Measurements from ENCODE around the gene FAM168A.

DNA sequence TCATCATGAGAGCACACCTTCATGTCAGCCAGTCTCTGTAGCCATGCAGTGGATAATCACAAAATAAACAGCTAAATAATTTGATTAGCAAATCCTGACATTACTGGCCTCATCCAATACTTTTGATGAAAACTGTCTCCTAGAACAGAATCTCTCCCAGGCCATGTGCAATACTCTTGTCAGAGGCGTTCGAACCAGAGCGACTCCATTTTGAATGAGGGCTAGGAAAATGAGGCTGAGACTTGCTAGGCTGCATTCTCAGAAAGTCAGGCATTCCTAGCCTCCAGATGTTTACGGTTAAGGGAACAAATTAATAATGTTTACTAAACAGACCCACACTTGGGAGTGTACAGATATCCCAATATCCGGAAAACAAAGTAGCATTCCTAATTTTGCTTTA lies 69.9 kb downstream of the FAM168A start:
- TF ChIP-seq SUZ12 (IDR thresholded peaks at IDR 0.05; ENCODE audit: extremely low read depth, insufficient read depth, insufficient read length): no peak
- no peak for TF ChIP-seq YY1 (IDR thresholded peaks at IDR 0.05; ENCODE audit: insufficient read depth, insufficient read length)
- no peak for TF ChIP-seq ZNF274 (IDR thresholded peaks at IDR 0.05; ENCODE audit: low read depth, low read length)
